ENCODE results near the gene USP21. TPM values are rescaled to one million over a fixed set of nuclear protein-coding genes. Genes with fewer than 3 reads are reported as not detected.

The USP21 gene
- total and polyA plus RNA-seq, 2 experiments from 2014 or later, result 6.3 to 16.5 TPM

- Histone ChIP-seq H3K4me1 (ENCODE audit: insufficient read depth) (peaks cover 46% of the 10 kb centered on the region), H3K36me3 (ENCODE audit: low read depth) (peaks cover 14% of the 10 kb centered on the region; the same call in 1 of the 2 replicates), H3K9me3 (ENCODE audit: low read depth) (no peaks in the 10 kb centered on the region), H2AFZ (peak within 1 kb of the TSS; percentile 74), H3K27me3 (replicated peaks; ENCODE audit: insufficient read depth) (no peaks in the 10 kb centered on the region), H3K4me3 (peak within 1 kb of the TSS; percentile 91), H3K27ac (peak within 1 kb of the TSS; percentile 97), H3K4me2 (ENCODE audit: unreplicated experiment) (peak within 1 kb of the TSS; percentile 87), H3K79me2 (ENCODE audit: insufficient read depth) (peaks cover 56% of the 10 kb centered on the region), H3K9ac (peak within 1 kb of the TSS; percentile 90), H3K9me2 (ENCODE audit: insufficient read depth) (no peaks in the 10 kb centered on the region), H3F3A (ENCODE audit: insufficient read depth) (peaks cover 42% of the 10 kb centered on the region), H4K20me1 (ENCODE audit: insufficient read depth) (no peaks in the 10 kb centered on the region)
- 1% methylated on average over 53 of the region's 53 CpGs for WGBS, 2 experiments (ENCODE audit: low coverage in 1 of 2, low lambda C conversion rate in 2 of 2, missing lambda C conversion rate in 2 of 2)
- DNase-seq, result peak; percentile 100
- in situ Hi-C loops (cut with MboI), result no loop called here
- TF ChIP-seq EZH2 (IDR thresholded peaks at IDR 0.05; ENCODE audit: insufficient read depth, poor library complexity, severe bottlenecking) (no peak), EZH2phosphoT487 (IDR thresholded peaks at IDR 0.05; ENCODE audit: insufficient read depth, low read depth) (no peak)
Observed at GRCh38 chr1:161201836-161202712, 42.8 kb downstream of the USP21 start, which contains the start of gene NDUFS2. Gene NDUFS2, plus strand, starts transcription at chr1:161202367. Its CDS starts 19 bp downstream, at chr1:161202386.

- no peaks in the 10 kb centered on the region for H3K9me2 ChIP-seq (ENCODE audit: insufficient read depth)
- H3K4me1 ChIP-seq (ENCODE audit: insufficient read depth), result peaks cover 18% of the 10 kb centered on the region
- H3K27me3 ChIP-seq (replicated peaks; ENCODE audit: insufficient read depth), result no peaks in the 10 kb centered on the region
- H2AFZ ChIP-seq, result no peak overlapping the region
- H3K79me2 ChIP-seq (ENCODE audit: insufficient read depth), result peaks cover 63% of the 10 kb centered on the region
- WGBS, 2 experiments (ENCODE audit: low coverage in 1 of 2, low lambda C conversion rate in 2 of 2, missing lambda C conversion rate in 2 of 2), result 75 to 80% methylated on average over 12 of the region's 12 CpGs
- H3K9ac ChIP-seq, result no peak overlapping the region
- no peaks in the 10 kb centered on the region for H3K9me3 ChIP-seq (ENCODE audit: low read depth)
- H4K20me1 ChIP-seq (ENCODE audit: insufficient read depth), result no peaks in the 10 kb centered on the region
- no peak overlapping the region for H3K4me3 ChIP-seq
- H3K4me2 ChIP-seq (ENCODE audit: unreplicated experiment), result no peak overlapping the region
- in situ Hi-C loops (cut with MboI), result no loop called here
- peaks cover 19% of the 10 kb centered on the region for H3F3A ChIP-seq (ENCODE audit: insufficient read depth)
- H3K27ac ChIP-seq, result no peak overlapping the region; the same call in 1 of the 2 replicates
- TF ChIP-seq EZH2phosphoT487 (IDR thresholded peaks at IDR 0.05; ENCODE audit: insufficient read depth, low read depth), result no peak
- no peak for TF ChIP-seq EZH2 (IDR thresholded peaks at IDR 0.05; ENCODE audit: insufficient read depth, poor library complexity, severe bottlenecking)
- DNase-seq, result peak; percentile 49
- H3K36me3 ChIP-seq (ENCODE audit: low read depth), result peaks cover 46% of the 10 kb centered on the region
Observed at GRCh38 chr1:161206411-161207140, 47.3 kb downstream of the USP21 start.

- H2AFZ ChIP-seq, result no peak overlapping the region
- 78 to 83% methylated on average over 8 of the region's 8 CpGs for WGBS, 2 experiments (ENCODE audit: low coverage in 1 of 2, low lambda C conversion rate in 2 of 2, missing lambda C conversion rate in 2 of 2)
- H3K27ac ChIP-seq, result no peak overlapping the region
- H3K4me1 ChIP-seq (ENCODE audit: insufficient read depth), result peaks cover 15% of the 10 kb centered on the region
- in situ Hi-C loops (cut with MboI), result no loop called here
- no peaks in the 10 kb centered on the region for H3K9me2 ChIP-seq (ENCODE audit: insufficient read depth)
- peaks cover 52% of the 10 kb centered on the region for H3K36me3 ChIP-seq (ENCODE audit: low read depth)
- no peak for DNase-seq
- H4K20me1 ChIP-seq (ENCODE audit: insufficient read depth), result no peaks in the 10 kb centered on the region
- no peak for TF ChIP-seq EZH2 (IDR thresholded peaks at IDR 0.05; ENCODE audit: insufficient read depth, poor library complexity, severe bottlenecking)
- TF ChIP-seq EZH2phosphoT487 (IDR thresholded peaks at IDR 0.05; ENCODE audit: insufficient read depth, low read depth), result no peak
- H3F3A ChIP-seq (ENCODE audit: insufficient read depth), result peaks cover 16% of the 10 kb centered on the region
- H3K27me3 ChIP-seq (replicated peaks; ENCODE audit: insufficient read depth), result no peaks in the 10 kb centered on the region
- peaks cover 65% of the 10 kb centered on the region for H3K79me2 ChIP-seq (ENCODE audit: insufficient read depth)
- H3K4me3 ChIP-seq, result no peak overlapping the region
- no peaks in the 10 kb centered on the region for H3K9me3 ChIP-seq (ENCODE audit: low read depth)
- H3K4me2 ChIP-seq (ENCODE audit: unreplicated experiment), result no peak overlapping the region
- H3K9ac ChIP-seq, result no peak overlapping the region
Observed at GRCh38 chr1:161207173-161207572, 47.9 kb downstream of the USP21 start.

GRCh38 chr1:161209790-161210409, 50.6 kb downstream of the USP21 start:
- TF ChIP-seq EZH2phosphoT487 (IDR thresholded peaks at IDR 0.05; ENCODE audit: insufficient read depth, low read depth) (no peak), EZH2 (IDR thresholded peaks at IDR 0.05; ENCODE audit: insufficient read depth, poor library complexity, severe bottlenecking) (no peak)
- Histone ChIP-seq H3K27ac (no peak overlapping the region), H3K27me3 (replicated peaks; ENCODE audit: insufficient read depth) (no peaks in the 10 kb centered on the region), H3K4me2 (ENCODE audit: unreplicated experiment) (no peak overlapping the region), H3K9me3 (ENCODE audit: low read depth) (no peaks in the 10 kb centered on the region), H3K79me2 (ENCODE audit: insufficient read depth) (peaks cover 37% of the 10 kb centered on the region), H4K20me1 (ENCODE audit: insufficient read depth) (no peaks in the 10 kb centered on the region), H3K9ac (no peak overlapping the region), H3K4me1 (ENCODE audit: insufficient read depth) (0 out of 2 replicates have a peak, but pooled peaks cover 4% of the 10 kb centered on the region), H3K4me3 (no peak overlapping the region), H3K9me2 (ENCODE audit: insufficient read depth) (no peaks in the 10 kb centered on the region), H3K36me3 (ENCODE audit: low read depth) (peaks cover 64% of the 10 kb centered on the region), H2AFZ (no peak overlapping the region), H3F3A (ENCODE audit: insufficient read depth) (peaks cover 25% of the 10 kb centered on the region)
- DNase-seq, result peak; percentile 89
- in situ Hi-C loops (cut with MboI), result no loop called here
- WGBS, 2 experiments (ENCODE audit: low coverage in 1 of 2, low lambda C conversion rate in 2 of 2, missing lambda C conversion rate in 2 of 2), result 24 to 27% methylated on average over 11 of the region's 11 CpGs
